ENCODE results near the gene HOXD1.

The HOXD1 gene

DNA sequence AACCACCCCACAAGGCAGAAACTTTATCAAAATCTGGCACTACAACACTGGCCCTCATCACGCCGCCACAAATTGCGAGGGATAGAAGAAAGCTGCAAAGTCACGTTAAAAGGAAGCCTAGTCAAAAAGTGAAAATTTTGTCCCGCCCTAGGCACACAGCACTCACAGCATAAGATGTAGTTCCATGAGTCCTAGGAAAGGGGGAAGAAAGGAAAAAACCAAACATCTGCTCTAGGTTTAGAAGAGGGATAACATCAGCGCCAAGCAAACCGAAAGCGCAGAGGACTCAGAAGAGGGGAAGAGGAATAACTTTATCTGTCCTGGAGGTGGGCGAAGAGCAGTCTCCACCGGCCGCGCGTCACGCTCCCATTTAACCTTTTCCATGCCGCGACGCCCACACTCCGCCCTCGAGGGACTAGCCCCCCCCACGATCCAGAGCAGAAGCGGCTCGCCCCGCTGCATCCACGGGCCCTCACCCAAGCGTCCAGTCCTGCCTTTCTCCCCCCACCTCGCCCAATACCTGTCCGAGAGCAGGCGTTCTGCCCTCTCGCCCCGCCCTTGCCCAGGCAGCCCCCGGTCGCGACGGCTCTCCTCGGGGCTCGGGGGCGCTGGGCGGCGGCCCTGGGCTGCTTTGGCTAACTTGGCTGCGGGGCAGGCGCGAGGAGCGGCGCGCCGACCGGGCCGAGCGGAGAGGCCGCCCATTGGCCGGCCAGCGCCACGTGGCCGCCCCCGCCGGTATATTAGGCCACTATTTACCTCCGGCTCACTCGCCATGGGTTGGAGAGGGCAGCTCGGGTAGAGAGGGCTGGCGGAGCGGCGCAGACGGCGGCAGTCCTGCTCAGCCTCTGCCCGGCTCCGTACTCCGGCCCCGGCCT lies at the start of gene HOXD1:
Gene HOXD1, plus strand, starts transcription at position 770 of the 875 bp plus-strand sequence. CDS start 134 bp downstream, outside the sequence.
- DNase-seq: no peak

GRCh38 chr2:176138923-176139660 lies 49.4 kb upstream of the HOXD1 start:
- no peak for DNase-seq

- DNase-seq: no peak
Measured at GRCh38 chr2:176139661-176140512, 48.6 kb upstream of the HOXD1 start.

- DNase-seq: peak; percentile 54
Measured at GRCh38 chr2:176140513-176141317, 47.8 kb upstream of the HOXD1 start.

DNA sequence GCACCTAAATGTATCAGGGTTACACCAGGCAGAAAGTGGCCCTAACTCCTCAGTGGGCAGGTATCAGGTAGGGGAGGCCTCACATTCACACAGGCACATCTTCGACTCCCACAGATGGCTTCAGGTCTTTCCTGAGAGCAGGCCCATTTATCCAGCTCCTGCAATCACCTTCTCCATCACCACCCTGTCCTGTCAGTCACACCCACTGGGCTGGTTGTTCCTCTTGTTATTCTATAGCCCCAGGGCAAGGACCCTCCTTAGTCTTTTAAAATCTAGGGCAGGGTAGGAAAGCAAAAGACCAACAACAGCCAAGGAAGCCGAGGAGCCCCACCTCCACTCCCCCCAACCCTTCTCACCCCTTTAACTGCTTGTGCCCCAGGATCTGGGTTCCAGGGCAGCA lies 46.2 kb upstream of the HOXD1 start:
- DNase-seq: no peak

DNA sequence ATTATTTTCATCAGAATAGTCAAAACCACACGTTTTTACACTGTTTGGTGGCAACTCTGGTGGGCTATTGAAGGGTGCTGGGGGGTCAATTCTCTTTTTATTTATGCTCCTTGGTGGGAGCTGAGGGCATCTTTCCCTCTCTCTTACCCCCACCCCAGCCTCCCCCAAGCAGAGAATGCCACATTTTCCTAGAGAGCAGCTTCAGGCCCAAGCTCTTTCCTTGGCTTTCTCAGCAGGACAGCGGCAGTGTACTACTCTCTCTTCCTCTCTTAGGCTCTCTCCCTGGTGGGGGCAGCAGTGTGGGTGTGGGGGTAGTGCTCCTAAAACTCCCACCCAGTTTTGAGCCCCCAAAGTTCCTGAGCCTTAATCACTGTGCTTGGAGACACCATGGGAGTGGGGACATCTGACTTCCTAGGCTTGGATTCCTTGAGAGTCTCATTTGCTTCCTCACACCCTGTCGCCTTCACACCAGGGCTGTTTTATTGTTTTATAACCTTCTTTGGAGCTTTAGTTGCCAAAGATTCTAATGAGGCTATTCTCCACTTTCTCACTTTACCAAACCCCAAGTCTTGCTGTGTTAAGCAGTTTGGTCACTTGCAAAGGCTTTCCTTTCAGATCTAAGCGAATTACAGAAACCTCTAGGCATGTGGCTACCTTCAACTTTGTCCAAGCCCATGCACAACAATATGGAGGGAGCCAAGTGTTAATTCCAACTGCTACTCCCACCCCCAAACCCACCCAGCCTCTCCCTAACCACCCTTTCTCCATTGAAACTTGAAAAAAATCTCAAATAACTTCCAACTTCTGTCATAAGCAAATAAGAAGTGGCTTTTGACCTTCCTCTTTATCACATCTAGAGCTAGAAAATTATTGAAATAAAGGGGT lies 43.1 kb upstream of the HOXD1 start:
- no peak for DNase-seq

DNA sequence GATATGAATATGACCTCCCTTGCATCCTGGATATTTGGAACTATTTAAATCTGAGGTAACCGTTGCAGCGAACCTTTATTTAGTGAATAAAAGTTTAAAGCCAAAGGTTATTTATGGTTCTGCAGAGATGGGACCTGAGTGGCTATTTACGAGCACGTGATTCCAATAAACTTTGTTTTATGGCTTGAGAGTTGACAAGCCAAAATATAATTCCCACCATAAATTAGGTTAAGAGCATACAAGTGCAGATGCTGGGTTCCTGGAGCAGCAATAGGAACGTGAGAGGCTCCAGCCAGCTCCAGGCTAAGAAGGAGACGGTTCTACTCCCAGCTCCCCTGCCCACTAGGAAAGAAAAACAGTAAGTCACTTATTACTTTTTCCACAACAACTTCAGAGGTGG lies 42.4 kb upstream of the HOXD1 start:
- no peak for DNase-seq

DNA sequence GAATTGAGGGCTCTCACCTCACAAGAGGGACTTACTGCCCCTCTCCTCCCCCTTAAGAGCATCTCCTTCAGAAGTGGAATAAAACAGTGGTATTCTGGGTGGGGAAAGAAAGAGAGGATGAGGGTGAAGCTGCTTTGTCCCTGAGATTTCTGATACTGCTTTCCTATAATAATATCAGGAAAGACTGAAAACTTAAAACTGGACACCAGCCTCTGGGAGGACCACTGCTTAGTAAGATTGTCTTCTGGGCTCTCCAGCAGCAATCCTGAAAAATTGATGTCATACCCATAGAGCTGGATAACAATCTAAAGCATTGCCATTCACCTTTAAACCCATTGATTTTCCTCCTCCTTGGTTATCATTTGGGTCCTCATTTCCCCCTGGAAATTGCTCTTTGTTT lies 41.8 kb upstream of the HOXD1 start:
- no peak for DNase-seq

GRCh38 chr2:176147210-176147799 lies 41.2 kb upstream of the HOXD1 start:
- DNase-seq: no peak

- no peak for DNase-seq
Measured at GRCh38 chr2:176147800-176148496, 40.5 kb upstream of the HOXD1 start.

DNA sequence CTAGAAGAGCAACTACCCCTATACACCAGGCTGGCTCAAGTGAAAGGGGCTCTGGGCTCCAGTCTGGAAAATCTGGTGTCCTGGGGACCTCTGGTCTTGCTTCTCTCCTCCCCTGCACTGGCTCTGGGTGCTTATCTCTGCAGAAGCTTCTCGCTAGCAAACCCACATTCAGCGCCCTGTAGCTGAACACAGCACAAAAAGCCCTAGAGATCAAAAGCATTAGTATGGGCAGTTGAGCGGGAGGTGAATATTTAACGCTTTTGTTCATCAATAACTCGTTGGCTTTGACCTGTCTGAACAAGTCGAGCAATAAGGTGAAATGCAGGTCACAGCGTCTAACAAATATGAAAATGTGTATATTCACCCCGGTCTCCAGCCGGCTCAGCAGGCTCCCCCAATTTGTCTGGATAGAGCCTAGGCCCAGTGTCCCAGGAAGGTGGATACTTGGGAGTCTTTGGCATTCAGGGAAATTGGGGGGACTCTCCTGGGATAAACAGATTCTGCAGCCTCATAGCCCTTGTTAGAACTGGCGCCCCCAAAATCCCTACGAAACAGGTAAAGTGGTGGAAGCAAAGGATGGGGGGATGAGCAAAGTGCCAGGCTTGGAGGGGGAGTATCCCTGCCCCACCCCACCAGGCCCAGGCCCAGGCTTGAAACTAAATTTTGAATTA lies 39.6 kb upstream of the HOXD1 start:
- DNase-seq: no peak

GRCh38 chr2:176149481-176149938 lies 39.0 kb upstream of the HOXD1 start:
- no peak for DNase-seq

- no peak for DNase-seq
Measured at GRCh38 chr2:176149939-176150583, 38.4 kb upstream of the HOXD1 start.

DNA sequence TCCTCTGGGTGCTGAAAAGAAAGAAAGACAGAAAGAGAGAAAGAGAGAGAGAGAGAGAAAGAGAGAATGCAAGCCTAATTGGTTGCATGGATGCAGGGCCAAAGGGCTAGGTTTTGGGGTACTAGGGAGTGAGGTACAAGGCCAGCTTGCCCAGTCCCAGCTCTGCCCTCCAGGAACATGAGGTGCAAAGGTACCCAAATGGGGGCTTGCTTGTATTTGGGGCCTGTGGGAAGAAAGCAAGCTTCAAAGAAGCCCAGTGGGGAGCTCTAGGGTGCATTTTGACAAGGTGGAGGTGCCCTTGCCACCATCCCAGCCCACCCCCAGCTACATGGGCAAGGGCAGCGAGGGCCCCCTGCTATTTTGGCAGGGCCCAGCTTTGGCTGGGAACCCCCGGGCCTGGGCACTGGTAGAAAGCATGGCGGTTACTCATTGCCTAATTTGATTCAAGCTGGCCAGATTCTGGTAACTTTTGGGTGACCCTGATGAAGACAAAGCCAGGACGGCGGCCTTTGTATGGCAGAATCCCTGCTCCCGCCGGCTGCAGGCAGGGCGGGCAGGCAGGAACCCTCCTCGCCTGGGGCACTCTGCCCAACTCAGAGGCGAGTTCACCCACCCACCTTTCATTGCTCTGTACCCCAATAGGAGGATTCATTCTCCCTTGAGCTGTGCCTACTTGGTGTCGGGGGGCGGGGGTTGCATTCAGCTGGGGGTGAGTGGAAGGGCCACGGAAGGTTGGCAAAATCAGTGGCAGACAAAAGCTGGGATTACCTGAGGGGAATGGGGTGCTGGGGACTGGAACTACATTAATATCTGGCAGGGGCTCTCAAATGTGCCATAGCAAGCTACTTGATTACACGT lies 37.7 kb upstream of the HOXD1 start:
- no peak for DNase-seq

GRCh38 chr2:176151442-176152287 lies 36.8 kb upstream of the HOXD1 start, which contains the start of gene HOXD4:
TSS of gene HOXD4 (plus strand) at chr2:176151550. CDS start at chr2:176151634, 84 bp downstream.
- no peak for DNase-seq

DNA sequence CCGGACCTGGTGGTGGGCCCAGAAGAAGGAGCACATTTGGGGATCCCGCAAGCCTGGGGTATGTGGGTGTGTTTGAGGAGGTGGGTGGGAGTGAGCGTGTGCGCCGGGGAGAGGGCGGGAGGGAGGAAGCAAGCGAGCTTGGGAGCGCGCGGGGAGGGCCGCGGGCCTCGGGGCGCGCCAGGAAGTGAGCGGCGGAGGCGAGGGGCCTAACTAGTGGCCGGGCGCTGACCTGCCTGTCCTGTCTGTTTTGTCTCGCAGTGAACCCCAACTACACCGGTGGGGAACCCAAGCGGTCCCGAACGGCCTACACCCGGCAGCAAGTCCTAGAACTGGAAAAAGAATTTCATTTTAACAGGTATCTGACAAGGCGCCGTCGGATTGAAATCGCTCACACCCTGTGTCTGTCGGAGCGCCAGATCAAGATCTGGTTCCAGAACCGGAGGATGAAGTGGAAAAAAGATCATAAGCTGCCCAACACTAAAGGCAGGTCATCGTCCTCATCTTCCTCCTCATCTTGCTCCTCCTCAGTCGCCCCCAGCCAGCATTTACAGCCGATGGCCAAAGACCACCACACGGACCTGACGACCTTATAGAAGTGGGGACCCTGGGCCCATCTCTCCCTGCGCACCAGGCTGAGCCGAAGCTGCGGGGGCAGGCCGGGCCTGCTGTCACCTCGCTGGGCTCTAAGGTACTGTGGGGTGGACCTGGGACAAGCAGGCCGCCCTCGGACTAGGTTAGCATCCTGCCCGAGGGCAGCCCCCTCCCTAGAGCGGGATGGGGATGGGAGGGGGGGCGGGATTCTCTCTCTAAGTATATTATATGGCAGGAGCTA lies 35.9 kb upstream of the HOXD1 start:
- no peak for DNase-seq

All from NCI-H1436 treated with DMSO at 0.1 percent for 48 hours (cell line).